GM12873 (cell line): ENCODE results near the gene OSBPL8.

Source experiments
- TF ChIP-seq, protein P1 (sequence below): IDR thresholded peaks from 2 replicates; pipeline ENCODE4 v1.5.1; 2012; ENCODE audit warnings: low read depth, mild to moderate bottlenecking, moderate library complexity, low read length, control low read depth; ENCODE audit not compliant: insufficient read depth; ENCODE audit errors: missing control alignments

Gene OSBPL8

DNA sequence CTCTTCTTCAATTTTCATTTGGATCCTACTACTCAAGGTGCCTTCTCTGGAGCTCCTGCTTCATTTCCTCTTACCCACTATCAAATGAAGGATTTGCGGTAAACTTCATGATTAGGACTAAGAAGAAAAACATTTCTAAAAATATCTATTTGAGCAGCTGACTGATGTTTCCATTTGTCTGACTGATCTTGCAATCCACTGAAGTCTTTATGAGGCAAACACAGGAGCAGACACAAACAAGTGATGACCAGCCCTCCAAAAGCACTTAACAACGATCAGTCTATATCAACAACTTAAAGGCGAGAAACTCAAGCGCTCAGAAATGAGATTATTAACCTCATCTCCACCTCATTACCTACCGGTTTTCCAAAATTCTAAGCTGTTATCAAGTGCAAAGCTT is 26.2 kb downstream of the OSBPL8 start:
- TF ChIP-seq, protein P1, sequence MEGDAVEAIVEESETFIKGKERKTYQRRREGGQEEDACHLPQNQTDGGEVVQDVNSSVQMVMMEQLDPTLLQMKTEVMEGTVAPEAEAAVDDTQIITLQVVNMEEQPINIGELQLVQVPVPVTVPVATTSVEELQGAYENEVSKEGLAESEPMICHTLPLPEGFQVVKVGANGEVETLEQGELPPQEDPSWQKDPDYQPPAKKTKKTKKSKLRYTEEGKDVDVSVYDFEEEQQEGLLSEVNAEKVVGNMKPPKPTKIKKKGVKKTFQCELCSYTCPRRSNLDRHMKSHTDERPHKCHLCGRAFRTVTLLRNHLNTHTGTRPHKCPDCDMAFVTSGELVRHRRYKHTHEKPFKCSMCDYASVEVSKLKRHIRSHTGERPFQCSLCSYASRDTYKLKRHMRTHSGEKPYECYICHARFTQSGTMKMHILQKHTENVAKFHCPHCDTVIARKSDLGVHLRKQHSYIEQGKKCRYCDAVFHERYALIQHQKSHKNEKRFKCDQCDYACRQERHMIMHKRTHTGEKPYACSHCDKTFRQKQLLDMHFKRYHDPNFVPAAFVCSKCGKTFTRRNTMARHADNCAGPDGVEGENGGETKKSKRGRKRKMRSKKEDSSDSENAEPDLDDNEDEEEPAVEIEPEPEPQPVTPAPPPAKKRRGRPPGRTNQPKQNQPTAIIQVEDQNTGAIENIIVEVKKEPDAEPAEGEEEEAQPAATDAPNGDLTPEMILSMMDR, result no peak

DNA sequence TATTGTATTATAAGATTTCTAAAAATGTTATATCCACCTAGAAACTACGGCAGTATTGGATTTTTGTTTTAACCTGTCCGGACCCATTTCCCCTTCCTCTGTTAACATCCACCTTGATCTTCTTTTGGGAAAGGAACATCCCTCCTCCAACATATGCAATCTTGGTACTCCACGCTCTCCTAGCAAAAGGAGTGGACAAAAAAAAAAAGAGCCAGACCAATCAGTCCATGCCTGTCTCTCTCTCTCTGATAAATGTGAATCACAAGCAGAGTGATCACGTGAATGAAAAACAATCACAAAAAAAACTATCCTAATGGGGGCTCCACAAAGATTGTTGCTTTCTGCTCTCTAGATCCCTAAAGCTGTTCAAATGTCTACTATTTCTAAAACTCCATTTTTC is 27.1 kb downstream of the OSBPL8 start:
- TF ChIP-seq, protein P1, result no peak

DNA sequence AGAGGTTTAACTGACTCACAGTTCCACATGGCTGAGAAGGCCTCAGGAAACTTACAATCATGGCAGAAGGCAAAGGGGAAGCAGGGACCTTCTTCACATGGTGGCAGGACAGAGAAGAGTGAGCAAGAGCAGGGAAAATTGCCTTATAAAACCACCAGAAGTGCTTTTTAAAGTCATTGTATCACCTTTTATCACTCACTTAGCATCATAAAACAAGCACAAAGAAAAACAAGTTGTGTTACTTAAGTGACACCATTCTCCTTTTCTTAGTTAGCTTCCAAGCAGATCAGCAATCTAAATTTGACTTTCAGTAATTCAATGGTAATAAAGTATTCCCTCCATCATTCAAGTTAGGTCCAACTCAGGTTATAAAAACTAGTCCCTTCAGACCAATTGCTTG is 28.5 kb downstream of the OSBPL8 start:
- TF ChIP-seq, protein P1, result no peak

DNA sequence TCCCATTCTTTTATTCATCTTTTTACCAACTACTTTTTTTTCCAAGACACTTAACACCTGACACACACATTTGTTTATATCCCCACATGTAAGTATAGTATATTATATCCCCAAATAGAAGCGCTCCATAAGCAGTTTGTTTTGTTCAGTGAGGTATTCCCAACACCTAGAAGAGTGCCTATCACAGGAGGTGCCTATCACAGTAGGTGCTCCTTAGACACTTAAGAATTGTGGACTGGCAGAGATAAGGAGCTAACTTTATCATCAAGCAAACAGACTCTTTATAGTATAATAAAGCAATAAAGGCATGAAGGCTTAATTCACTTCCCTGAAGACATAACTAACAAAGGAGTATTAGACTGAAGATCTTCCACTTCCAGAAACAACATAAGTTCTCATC is 29.1 kb downstream of the OSBPL8 start:
- TF ChIP-seq, protein P1, result no peak

DNA sequence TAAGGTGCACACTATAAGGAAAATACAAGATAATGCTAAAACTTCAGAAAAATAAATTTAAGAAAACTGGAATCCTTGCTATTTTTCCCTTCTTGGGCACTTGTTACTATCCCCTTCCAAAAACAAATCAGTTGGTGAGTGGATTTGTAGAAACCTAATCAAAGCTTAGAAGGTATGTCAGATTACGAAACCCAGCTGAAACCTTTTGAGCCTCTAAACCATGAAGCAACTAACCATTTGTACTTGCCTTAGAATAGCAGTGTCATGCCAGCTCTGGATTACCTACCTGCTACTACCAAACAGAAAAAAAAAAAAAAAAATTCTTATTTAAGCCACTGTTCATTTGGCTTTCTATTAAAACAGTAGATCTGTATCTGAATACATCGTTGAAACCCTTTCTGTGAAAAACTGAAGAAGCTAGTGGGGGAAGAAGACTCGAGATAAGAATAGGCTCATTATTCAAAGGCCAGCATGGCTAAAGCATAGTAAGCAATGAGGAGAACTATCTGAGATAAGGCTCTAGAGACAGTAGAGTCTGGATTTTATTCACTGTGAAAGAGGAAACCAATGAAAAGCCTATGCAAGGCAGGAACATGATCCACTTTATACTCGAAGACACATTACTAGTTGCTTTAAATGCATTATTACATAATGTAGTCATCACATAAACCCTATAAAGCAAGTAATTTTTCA is 30.2 kb downstream of the OSBPL8 start:
- TF ChIP-seq, protein P1, result no peak

DNA sequence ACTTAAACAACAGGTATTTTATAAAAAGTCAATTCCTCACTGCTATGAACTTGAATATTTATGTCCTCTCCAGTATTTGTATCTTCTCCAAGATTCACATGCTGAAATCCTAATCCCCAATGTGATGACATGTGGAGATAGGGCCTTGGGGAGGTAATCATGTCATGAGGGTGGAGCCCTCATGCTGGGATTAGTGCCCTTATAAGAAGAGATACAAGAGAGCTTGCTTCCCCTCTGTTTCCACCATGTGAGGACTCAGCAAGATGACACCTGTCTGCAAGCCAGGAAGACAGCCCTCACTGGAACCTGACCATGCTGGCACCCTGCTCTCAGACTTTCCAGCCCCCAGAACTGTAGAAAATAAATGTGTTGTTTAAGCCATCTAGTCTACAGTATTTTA is 36.2 kb downstream of the OSBPL8 start:
- TF ChIP-seq, protein P1, result no peak

DNA sequence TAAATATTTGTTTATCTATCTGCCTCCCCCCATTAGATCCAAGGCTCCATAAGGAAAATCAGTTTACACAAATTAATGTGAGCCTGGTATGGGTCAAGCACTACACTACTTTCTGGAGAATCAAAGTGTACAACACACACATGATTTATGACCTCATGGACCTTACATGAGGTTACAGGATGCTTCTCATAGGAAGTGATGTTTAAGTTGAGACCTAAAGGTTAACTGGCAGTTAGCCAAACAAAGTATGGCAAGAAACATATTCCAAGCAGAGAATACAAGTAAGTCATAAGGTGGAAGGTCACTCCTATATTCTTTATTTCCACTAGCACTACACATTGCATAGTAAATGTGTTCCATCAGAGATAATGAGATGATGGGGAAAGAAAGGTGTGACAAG is 39.2 kb downstream of the OSBPL8 start:
- TF ChIP-seq, protein P1, result no peak
